Testis (tissue), 2 donors: ENCODE data around the gene PXDN.
"Not testable (repeated sequence)": the region's sequence is repeated elsewhere in the genome, so short reads cannot be mapped to it uniquely, and the experiment has no call there.

Experiments
- CTCF ChIP-seq, 3 experiments: fragments of 450-650 bp in 2 of 3; fragments of 200-600 bp in 1 of 3; sonication (generic) in 1 of 3; IDR thresholded peaks; one replicate each; pipeline ENCODE4 v1.5.1; 2016 to 2019; ENCODE audit warnings: antibody characterized with exemption in 3 of 3, mild to moderate bottlenecking in 2 of 3, moderate library complexity in 1 of 3
- POLR2A ChIP-seq: fragments of 450-650 bp; IDR thresholded peaks from one replicate; pipeline ENCODE4 v1.6.1; 2017; ENCODE audit warnings: antibody characterized with exemption, mild to moderate bottlenecking, moderate library complexity

- TF ChIP-seq CTCF (IDR thresholded peaks at IDR 0.05); POLR2A: not testable (repeated sequence)
Measured at GRCh38 chr2:1679065-1679464, 65.2 kb downstream of the PXDN start.
